GM18505 (cell line): Measurements from ENCODE around the gene STOX1.
"Not testable (repeated sequence)": the region's sequence is repeated elsewhere in the genome, so short reads cannot be mapped to it uniquely, and the experiment has no call there.

Source experiments
- ATAC-seq: cut with Tn5 transposase; IDR thresholded peaks from one replicate; pipeline ENCODE4 v1.9.1; 2021; ENCODE audit not compliant: unreplicated experiment
- POLR2A ChIP-seq: IDR thresholded peaks from 4 replicates; pipeline ENCODE4 v1.6.1; 2011; ENCODE audit warnings: borderline replicate concordance; ENCODE audit not compliant: insufficient read depth, insufficient read length; ENCODE audit errors: extremely low read depth

The STOX1 gene

GRCh38 chr10:68857005-68857404 is 29.7 kb downstream of the STOX1 start:
- ATAC-seq, result no peak
- no peak for TF ChIP-seq POLR2A

DNA sequence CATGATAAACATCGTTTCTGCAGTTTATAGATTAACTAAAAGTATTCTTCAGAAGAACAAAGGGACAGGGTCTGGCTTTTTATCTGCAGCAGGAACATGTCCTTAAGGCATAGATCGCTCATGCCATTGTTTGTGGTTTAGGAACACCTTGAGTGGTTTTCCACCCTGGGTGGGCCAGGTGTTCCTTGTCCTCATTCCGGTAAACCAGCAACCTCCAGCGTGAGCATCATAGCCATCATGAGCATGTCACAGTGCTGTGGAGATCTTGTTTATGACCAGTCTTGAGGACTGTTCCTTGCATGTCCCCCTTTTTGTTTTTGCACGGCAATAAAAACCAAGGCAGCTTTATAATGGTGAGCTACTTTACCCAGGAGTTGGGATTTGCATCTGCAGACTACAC is 33.9 kb downstream of the STOX1 start:
- no peak for TF ChIP-seq POLR2A

GRCh38 chr10:68864611-68865010 is 37.3 kb downstream of the STOX1 start:
- TF ChIP-seq POLR2A, result no peak
- no peak for ATAC-seq

More for the DNA sequence above, 33.9 kb downstream of the STOX1 start:
- ATAC-seq, result no peak

DNA sequence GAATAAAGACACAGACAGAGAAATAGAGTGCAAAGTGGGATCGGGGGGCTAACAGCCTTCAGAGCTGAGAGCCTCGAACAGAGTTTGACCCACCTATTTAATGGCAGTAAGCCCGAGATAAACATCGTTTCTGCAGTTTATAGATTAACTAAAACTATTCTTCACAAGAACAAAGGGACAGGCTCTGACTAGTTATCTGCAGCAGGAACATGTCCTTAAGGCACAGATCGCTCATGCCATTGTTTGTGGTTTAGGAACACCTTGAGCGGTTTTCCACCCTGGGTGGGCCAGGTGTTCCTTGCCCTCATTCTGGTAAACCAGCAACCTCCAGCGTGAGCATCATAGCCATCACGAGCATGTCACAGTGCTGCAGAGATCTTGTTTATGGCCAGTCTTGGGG is 40.8 kb downstream of the STOX1 start:
- not testable (repeated sequence) for ATAC-seq

DNA sequence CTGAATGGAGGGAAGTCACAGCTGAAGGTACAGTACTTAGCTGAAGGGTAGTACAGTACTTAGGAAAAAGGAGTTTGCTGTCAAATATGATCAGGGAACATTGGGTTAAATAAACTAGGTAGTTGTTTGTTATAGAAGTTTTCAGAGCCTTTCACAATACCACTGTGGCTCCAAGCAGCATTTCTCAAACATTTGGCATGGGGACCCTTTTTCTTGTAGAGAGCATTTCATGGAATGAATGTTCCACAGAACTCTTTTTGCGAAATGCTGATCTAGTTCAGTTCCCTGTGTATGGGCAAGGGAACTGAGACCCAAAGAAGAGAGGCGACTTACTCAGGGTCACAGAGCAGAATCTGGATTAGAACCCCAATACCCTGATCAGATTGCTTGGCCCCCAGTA is 42.3 kb downstream of the STOX1 start:
- no peak for TF ChIP-seq POLR2A
- no peak for ATAC-seq

DNA sequence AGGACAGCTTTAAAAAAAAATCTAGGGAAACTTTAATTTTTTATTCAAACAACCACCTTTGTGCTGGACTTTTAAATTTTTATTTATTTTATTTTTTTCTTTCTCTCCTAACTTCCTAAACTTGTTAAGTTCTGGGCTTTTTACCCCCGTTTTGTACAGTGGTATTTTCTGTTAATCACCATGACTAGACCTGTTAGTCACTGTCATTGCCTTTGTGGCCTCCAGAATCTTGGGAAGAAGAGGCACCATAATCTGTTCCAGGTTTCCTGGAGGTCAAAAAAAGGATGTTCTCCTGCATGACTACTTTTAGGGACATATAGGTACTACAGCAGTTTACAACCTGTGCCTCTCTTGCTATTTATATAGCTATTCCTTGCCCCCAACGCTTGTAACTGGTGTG is 42.7 kb downstream of the STOX1 start:
- no peak for TF ChIP-seq POLR2A
- no peak for ATAC-seq

DNA sequence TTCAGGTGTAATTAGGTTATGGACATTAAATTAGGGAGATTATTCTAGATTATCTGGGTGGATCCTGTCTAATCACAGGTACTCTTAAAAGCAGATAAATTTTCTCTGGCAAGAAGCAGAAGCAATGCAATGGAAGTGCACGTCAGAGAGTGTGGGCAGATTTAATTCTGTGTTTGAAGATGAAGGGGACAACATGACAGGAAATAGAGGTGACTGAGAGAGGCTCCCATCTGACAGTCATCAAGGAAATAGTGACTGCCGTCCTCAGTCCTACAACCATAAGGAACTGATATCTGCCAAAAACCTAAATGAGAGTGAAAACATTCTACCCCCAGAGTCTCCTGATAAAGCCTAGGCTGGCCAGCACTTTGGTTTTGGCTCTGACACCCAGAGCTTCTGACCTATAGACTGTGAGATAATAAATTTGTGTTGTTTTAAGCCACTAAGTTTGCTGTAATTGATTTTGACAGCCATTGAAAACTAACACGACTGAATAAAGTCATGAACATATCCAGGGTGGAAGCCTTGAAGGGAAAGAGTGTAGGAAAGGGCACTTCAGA is 43.3 kb downstream of the STOX1 start:
- TF ChIP-seq POLR2A, result no peak
- ATAC-seq, result no peak

DNA sequence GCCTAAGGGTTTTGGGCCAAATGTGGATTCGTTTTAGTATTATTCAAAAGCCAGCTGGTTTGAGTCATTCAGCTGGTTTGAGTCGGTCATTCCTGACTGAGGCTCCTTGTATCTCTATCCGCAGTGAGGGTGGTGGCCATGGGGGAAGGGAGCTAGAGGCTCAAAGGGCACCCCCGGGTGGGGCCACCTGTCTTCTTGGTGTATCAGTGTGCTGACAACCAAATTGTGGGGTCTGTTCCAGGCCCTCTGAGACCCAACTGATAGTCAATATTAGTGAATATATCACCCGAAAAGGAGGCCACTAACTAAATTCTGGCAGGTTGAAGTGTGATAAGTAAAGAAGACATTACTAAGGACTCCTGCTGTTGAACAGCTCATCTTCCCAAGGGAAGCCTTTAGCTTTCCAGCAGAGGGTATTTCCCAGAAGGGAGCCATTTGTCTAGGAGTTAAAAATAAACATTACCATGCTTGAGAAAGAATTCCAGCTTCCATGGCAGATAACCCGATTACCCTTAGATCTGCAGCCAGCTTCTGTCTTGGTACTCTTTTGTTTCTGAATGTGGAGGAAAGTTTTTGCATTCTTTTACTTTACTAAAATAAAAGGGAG is 43.9 kb downstream of the STOX1 start:
- no peak for ATAC-seq
- no peak for TF ChIP-seq POLR2A

DNA sequence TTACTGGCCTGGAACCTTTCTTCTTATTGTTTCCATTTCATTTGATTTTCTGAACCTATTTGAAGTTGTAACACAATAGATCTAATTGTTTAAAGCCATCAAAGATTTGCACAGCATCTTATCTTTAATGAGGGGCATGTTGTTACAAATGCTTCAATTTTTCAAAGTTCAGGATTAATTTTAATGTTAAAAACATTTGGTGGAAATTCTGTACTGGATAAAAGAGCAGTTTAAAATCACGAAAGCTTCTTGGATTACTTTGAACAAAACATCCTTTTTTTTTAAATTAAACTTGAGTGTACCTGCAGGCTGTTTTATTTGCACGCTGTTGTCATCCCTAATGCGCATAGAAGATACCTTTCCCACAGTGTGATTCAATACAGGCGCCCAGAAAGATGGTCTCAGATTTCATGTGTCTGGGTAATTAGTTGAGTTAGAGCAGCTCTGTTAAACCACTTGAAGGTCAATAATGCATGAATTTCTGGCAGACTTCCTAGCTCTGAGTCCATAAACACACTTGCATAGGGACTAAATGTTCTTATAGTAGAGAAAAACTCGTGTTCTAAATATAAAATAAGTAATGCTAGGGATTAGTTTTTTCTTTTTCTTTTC is 44.5 kb downstream of the STOX1 start:
- no peak for TF ChIP-seq POLR2A
- no peak for ATAC-seq

DNA sequence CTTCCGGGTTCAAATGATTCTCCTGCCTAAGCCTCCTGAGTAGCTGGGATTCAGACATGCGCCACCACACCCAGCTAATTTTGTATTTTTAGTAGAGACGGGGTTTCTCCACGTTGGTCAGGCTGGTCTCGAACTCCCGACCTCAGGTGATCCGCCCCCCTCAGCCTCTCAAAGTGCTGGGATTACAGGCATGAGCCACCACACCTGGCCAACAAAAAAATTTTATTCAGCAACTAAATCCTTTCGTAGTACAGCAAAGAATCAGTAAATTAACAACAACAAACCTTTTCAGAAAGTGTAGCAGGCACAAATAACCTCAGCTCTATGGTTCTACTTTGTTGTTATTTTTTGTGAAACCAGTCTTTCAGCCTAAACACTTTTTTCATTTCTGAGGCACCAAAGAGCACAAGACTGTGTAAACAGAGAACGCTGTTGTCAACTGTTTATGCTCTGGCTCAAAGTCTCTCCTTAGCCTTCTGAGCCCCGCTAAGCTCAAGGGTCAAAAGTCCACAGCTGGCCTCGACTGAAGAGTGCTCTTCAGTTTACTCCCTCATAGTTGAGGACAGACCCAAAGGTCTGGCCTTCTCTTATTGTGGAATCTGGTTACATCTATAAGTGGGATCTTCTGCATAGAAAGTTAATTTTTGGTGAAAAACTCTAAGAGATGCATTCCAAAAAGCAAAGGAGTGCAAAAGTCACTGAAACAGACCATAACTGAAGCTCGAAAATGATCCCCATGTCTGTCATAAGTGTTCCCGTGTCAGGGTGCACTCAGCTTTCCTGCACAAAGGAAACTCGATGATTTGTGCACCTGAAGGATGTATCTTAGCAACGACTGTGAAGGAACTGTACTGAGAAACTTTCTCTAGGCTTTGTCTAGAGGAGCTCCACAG is 49.2 kb downstream of the STOX1 start:
- no peak for TF ChIP-seq POLR2A
- ATAC-seq, result no peak

GRCh38 chr10:68877482-68878110 is 50.3 kb downstream of the STOX1 start:
- no peak for ATAC-seq
- no peak for TF ChIP-seq POLR2A

DNA sequence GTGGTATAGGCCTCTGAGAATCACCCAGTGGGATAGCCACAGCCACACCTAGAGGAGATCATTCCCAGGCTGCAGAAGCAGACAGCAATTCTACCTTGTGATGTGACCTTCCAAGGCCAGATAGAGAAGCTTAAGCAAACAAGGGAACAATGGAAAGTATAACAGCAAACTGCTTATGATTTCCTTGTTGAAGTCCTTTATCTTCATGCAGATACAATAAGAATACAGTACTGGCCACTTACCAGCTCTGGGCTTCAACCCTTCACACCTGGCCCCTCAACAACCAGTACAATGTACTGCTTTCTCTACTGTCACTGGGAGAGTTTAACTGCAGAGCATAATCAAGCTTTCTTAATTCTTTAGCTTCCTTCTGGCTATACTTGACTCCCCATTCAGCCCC is 51.2 kb downstream of the STOX1 start:
- TF ChIP-seq POLR2A, result no peak
- ATAC-seq, result no peak

DNA sequence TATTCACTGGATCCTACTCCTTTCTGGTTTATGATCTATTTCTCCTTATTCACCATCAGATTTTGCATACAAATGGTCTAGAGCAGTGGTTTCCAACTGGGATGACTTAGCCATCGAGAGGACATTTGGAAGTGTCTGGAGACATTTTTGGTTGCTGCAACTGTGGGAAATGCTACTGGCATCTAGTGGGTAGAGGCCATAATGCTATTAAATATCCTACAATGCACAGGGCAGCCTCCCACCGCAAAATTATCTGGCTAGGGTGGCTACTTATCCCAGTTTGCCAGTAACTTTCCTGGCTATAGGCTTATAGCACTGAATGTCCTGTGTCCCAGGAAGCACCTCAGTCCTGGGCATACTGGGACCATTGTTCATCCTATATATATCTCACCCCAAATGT is 52.3 kb downstream of the STOX1 start:
- ATAC-seq, result no peak
- TF ChIP-seq POLR2A, result no peak

DNA sequence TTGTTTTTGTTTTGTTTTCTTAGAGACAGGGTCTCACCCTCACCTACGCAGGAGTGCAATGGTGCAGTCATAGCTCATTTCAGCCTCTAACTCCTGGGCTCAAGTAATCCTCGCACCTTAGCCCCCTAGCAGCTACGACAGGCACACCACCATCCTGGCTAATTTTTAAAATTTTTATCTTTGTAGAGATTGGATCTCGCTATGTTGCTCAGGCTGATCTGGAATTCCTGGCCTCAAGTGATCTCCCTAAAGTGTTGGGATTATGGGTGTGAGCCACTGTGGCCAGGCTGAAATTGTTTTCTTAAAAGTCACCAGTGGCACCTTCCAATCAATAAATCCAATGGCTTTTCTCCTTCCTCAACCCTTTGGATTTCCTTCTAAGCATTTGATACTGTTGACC is 52.9 kb downstream of the STOX1 start:
- TF ChIP-seq POLR2A, result no peak
- no peak for ATAC-seq

DNA sequence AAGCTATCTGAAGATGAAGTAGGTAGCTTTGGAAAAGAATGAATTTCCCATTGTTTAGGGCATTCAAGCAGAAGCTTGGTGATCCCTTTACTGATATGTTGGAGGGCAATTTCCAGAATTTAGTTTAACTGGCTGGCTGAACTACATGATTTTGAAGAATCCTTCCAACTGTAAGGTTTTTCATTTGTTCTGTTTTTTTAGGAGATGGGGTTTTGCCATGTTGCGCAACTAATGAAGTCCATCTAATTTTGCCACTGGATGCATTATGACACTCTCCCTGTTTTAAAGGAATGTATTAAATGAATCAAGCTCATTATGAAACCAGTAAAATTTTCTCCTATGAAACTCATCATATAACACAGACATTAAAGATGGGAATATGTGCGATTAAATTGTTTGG is 67.7 kb downstream of the STOX1 start:
- no peak for TF ChIP-seq POLR2A
- ATAC-seq, result no peak
